Stomach (tissue), 9 donors: ENCODE results near the gene SFXN4. TPM values are rescaled to one million over a fixed set of nuclear protein-coding genes. Genes with fewer than 3 reads are reported as not detected.
A peak's percentile ranks its signal among the peaks of the same experiment; 100 is the strongest.
"Not testable (repeated sequence)": the region's sequence is repeated elsewhere in the genome, so short reads cannot be mapped to it uniquely, and the experiment has no call there.

Experiments used
- DNase-seq, 2 donors: peaks; one replicate each; pipeline versions ENCODE4 v3.0.0 to v3.0.0-alpha.2; 2013 to 2019
- H3K27ac ChIP-seq, 5 donors: fragments of 200-600 bp in 4 of 5; sonication (generic) in 4 of 5; one replicate each; pipeline ENCODE4 v1.5.1; 2013 to 2019; ENCODE audit warnings: mild to moderate bottlenecking in 1 of 5, moderate library complexity in 1 of 5
- H3K27me3 ChIP-seq, 3 donors: fragments of 200-600 bp; sonication (generic); one replicate each; pipeline ENCODE4 v1.5.1; 2017 to 2019; ENCODE audit warnings: mixed run types in 1 of 3
- H3K36me3 ChIP-seq, 4 donors: fragments of 200-600 bp; sonication (generic); 1 replicate in 3 of 4; 2 replicates in 1 of 4; pipeline ENCODE4 v1.5.1; 2016 to 2019
- H3K4me1 ChIP-seq, 4 donors: fragments of 200-600 bp; sonication (generic); one replicate each; pipeline ENCODE4 v1.5.1; 2016 to 2019
- H3K4me3 ChIP-seq, 4 donors: fragments of 200-600 bp; sonication (generic) in 3 of 4; one replicate each; pipeline ENCODE4 v1.5.1; 2016 to 2019; ENCODE audit warnings: mild to moderate bottlenecking in 1 of 4
- H3K9me3 ChIP-seq, 4 donors: fragments of 200-600 bp; sonication (generic); one replicate each; pipeline ENCODE4 v1.5.1; 2016 to 2019
- CTCF ChIP-seq, 7 experiments: fragments of 450-650 bp in 4 of 7; fragments of 200-600 bp in 3 of 7; sonication (generic) in 3 of 7; IDR thresholded peaks; one replicate each; pipeline ENCODE4 v1.5.1; 2016 to 2019; ENCODE audit warnings: antibody characterized with exemption in 7 of 7, control low read depth in 2 of 7, mild to moderate bottlenecking in 1 of 7
- EP300 ChIP-seq: sonication (generic); formaldehyde crosslinking; IDR thresholded peaks from one replicate; pipeline ENCODE4 v1.6.1; 2017; ENCODE audit warnings: antibody characterized with exemption
- POLR2A ChIP-seq, 4 donors: fragments of 450-650 bp; IDR thresholded peaks; one replicate each; pipeline ENCODE4 v1.6.1; 2016; ENCODE audit warnings: antibody characterized with exemption in 4 of 4, control low read depth in 2 of 4, mild to moderate bottlenecking in 1 of 4, moderate library complexity in 1 of 4
- POLR2AphosphoS5 ChIP-seq, 3 donors: sonication (generic); formaldehyde crosslinking; IDR thresholded peaks; one replicate each; pipeline ENCODE4 v1.6.1; 2016; ENCODE audit warnings: antibody characterized with exemption in 3 of 3
- WGBS, 5 donors: extraction: QIAGEN DNeasy Blood & Tissue Kit in 3 of 5; methylation state at CpG; one replicate each; pipeline versions ENCODE4 v1.1.5 to v1.1.7; 2013 to 2018; 5-methylcytosine and 5-hydroxymethylcytosine counted together
- intact Hi-C: fragments of 100-400 bp; cut with DNase I; formaldehyde crosslinking; loops from one replicate; pipeline ENCODE4 v1.15.1; 2023; ENCODE audit warnings: low total_unique reads
- polyA plus RNA-seq, 3 donors: library from polyadenylated mRNA; stranded (reverse); fragments of 200-250 nt; gene quantifications; one replicate each; pipeline ENCODE4 v1.2.3, GENCODE V29; 2013
- total RNA-seq, 5 donors: library from RNA; depleted of rRNA; stranded (reverse); fragments of >200 nt; gene quantifications; one replicate each; pipeline versions ENCODE4 v1.1.0 to v1.2.3, GENCODE V29; 2014 to 2016
- donor health status: healthy with polysubstance abuse.
- donor health status: Bipolar disorder and iron deficiency.
- donor health status: healthy.

SFXN4 gene
- total and polyA plus RNA-seq, 8 donors: 2.7 to 72.7 (median 24.8) TPM

- peak overlapping the region in 1 of 5 donors; percentile 23 for H3K27ac ChIP-seq
- intact Hi-C loops: no loop called here
- peak in 1 of 2 donors; percentile 46 for DNase-seq
Observed at GRCh38 chr10:119161680-119162451, 3.6 kb downstream of the SFXN4 start.

GRCh38 chr10:119159332-119159731, 6.2 kb downstream of the SFXN4 start:
- Histone ChIP-seq H3K27ac (no peak overlapping the region), H3K27me3 (no peaks in the 10 kb centered on the region), H3K4me1 (peaks cover 0 to 16% (median 8%) of the 10 kb centered on the region in 4 donors), H3K4me3 (no peak overlapping the region), H3K36me3 (peaks cover 42 to 72% (median 70%) of the 10 kb centered on the region in 4 donors), H3K9me3 (no peaks in the 10 kb centered on the region)
- intact Hi-C loops: no loop called here
- no peak for DNase-seq
- WGBS, 5 donors: 80 to 90% (median 85%) methylated on average over 8 of the region's 8 CpGs
- TF ChIP-seq POLR2A (IDR thresholded peaks at IDR 0.05) (no peak), POLR2AphosphoS5 (IDR thresholded peaks at IDR 0.05) (no peak), CTCF (IDR thresholded peaks at IDR 0.05) (no peak), EP300 (no peak)

More at GRCh38 chr10:119161680-119162451, 3.6 kb downstream of the SFXN4 start:
- no peak for TF ChIP-seq POLR2AphosphoS5 (IDR thresholded peaks at IDR 0.05)
- TF ChIP-seq POLR2A (IDR thresholded peaks at IDR 0.05): no peak
- no peak for TF ChIP-seq CTCF (IDR thresholded peaks at IDR 0.05)
- no peak for TF ChIP-seq EP300
- no peak overlapping the region for H3K4me3 ChIP-seq
- peaks cover 16 to 46% (median 45%) of the 10 kb centered on the region in 4 donors for H3K36me3 ChIP-seq
- 54 to 64% (median 56%) methylated on average over 11 of the region's 11 CpGs for WGBS, 5 donors
- peaks cover 0 to 36% (median 24%) of the 10 kb centered on the region in 4 donors for H3K4me1 ChIP-seq
- no peaks in the 10 kb centered on the region for H3K9me3 ChIP-seq
- H3K27me3 ChIP-seq: no peaks in the 10 kb centered on the region

- DNase-seq: no peak
- peaks cover 57 to 99% (median 97%) of the 10 kb centered on the region in 4 donors for H3K36me3 ChIP-seq
- intact Hi-C loops: no loop called here
- 96 to 98% (median 97%) methylated on average over 11 to 12 of the region's 12 CpGs for WGBS, 5 donors
- H3K9me3 ChIP-seq: no peaks in the 10 kb centered on the region
- no peak overlapping the region for H3K4me3 ChIP-seq
- no peaks in the 10 kb centered on the region for H3K27me3 ChIP-seq
- H3K27ac ChIP-seq: no peak overlapping the region
- no peak for TF ChIP-seq EP300
- TF ChIP-seq POLR2AphosphoS5 (IDR thresholded peaks at IDR 0.05): no peak
- TF ChIP-seq CTCF (IDR thresholded peaks at IDR 0.05): no peak
- TF ChIP-seq POLR2A (IDR thresholded peaks at IDR 0.05): no peak
- no peaks in the 10 kb centered on the region for H3K4me1 ChIP-seq
Observed at GRCh38 chr10:119153661-119154060, 11.9 kb downstream of the SFXN4 start.

GRCh38 chr10:119153041-119153440, 12.5 kb downstream of the SFXN4 start:
- no peak overlapping the region for H3K27ac ChIP-seq
- H3K4me3 ChIP-seq: no peak overlapping the region
- H3K4me1 ChIP-seq: no peaks in the 10 kb centered on the region
- peaks cover 57 to 100% (median 98%) of the 10 kb centered on the region in 4 donors for H3K36me3 ChIP-seq
- no peak for DNase-seq
- H3K9me3 ChIP-seq: no peaks in the 10 kb centered on the region
- H3K27me3 ChIP-seq: no peaks in the 10 kb centered on the region
- no peak for TF ChIP-seq POLR2AphosphoS5 (IDR thresholded peaks at IDR 0.05)
- TF ChIP-seq CTCF (IDR thresholded peaks at IDR 0.05): no peak
- no peak for TF ChIP-seq POLR2A (IDR thresholded peaks at IDR 0.05)
- TF ChIP-seq EP300: no peak
- intact Hi-C loops: no loop called here
- 86 to 98% (median 94%) methylated on average over 5 of the region's 5 CpGs for WGBS, 5 donors

- intact Hi-C loops, DNase-seq, H3K27ac ChIP-seq, H3K4me1 ChIP-seq, H3K27me3 ChIP-seq, H3K4me3 ChIP-seq, H3K9me3 ChIP-seq: not testable (repeated sequence)
- 95 to 100% (median 97%) methylated on average over 6 of the region's 6 CpGs for WGBS, 5 donors
- H3K36me3 ChIP-seq: peaks cover 57 to 100% (median 98%) of the 10 kb centered on the region in 4 donors
Observed at GRCh38 chr10:119151601-119152000, 13.9 kb downstream of the SFXN4 start.
